ENCODE results near the gene COLQ.

DNA sequence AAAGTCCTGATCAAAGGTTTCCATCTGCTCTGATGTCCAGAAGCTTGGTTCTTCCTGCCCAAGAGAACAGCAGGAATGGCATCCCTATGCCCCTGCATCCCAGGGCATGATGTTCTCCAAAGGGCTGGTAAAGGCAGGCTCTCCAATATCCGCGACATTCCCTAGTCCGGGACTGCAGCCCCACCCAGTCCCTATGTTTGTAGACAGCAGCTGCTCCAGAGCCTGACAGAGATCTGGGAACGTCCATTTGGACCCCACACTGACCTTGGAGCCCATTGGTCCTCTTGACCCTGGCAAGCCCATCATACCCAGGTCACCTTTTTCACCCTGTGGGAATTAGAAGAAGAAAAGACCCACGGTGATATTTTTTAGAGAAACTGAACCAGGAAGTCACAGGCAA, 46.3 kb downstream of the COLQ start:
- TF ChIP-seq, protein P1, sequence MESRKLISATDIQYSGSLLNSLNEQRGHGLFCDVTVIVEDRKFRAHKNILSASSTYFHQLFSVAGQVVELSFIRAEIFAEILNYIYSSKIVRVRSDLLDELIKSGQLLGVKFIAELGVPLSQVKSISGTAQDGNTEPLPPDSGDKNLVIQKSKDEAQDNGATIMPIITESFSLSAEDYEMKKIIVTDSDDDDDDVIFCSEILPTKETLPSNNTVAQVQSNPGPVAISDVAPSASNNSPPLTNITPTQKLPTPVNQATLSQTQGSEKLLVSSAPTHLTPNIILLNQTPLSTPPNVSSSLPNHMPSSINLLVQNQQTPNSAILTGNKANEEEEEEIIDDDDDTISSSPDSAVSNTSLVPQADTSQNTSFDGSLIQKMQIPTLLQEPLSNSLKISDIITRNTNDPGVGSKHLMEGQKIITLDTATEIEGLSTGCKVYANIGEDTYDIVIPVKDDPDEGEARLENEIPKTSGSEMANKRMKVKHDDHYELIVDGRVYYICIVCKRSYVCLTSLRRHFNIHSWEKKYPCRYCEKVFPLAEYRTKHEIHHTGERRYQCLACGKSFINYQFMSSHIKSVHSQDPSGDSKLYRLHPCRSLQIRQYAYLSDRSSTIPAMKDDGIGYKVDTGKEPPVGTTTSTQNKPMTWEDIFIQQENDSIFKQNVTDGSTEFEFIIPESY (IDR thresholded peaks at IDR 0.05; ENCODE audit: extremely low read depth, insufficient replicate concordance, low read length), result no peak
- no peak for TF ChIP-seq CTCF (IDR thresholded peaks at IDR 0.05 in 2 of 3, conservative IDR thresholded peaks at IDR 0.05 in 1 of 3; ENCODE audit: borderline replicate concordance in 1 of 3, insufficient read depth in 1 of 3, low read depth in 2 of 3, low read length in 2 of 3)
- no peak for TF ChIP-seq ELF1 (IDR thresholded peaks at IDR 0.05; ENCODE audit: borderline replicate concordance, low read depth)
- no peak for TF ChIP-seq SRF (IDR thresholded peaks at IDR 0.05; ENCODE audit: low read depth)
- TF ChIP-seq POLR2A (IDR thresholded peaks at IDR 0.05; ENCODE audit: borderline replicate concordance, extremely low read depth, insufficient read depth, insufficient read length), result no peak
- TF ChIP-seq REST (IDR thresholded peaks at IDR 0.05; ENCODE audit: low read depth), result no peak
- no peak for TF ChIP-seq SIN3A (IDR thresholded peaks at IDR 0.05; ENCODE audit: low read depth)
- TF ChIP-seq POLR2AphosphoS5 (IDR thresholded peaks at IDR 0.05; ENCODE audit: low read depth, low read length), result no peak
- no peak for TF ChIP-seq TCF7L2 (IDR thresholded peaks at IDR 0.05; ENCODE audit: borderline replicate concordance, extremely low read depth, insufficient read depth, insufficient read length)
- TF ChIP-seq MAX (IDR thresholded peaks at IDR 0.05), result no peak
- TF ChIP-seq RAD21 (IDR thresholded peaks at IDR 0.05; ENCODE audit: low read depth), result no peak
- TF ChIP-seq JUND (IDR thresholded peaks at IDR 0.05), result no peak
- TF ChIP-seq ATF3 (IDR thresholded peaks at IDR 0.05), result no peak
